ENCODE measurements around the gene LRGUK. TPM values are rescaled to one million over a fixed set of nuclear protein-coding genes. Genes with fewer than 3 reads are reported as not detected.

LRGUK gene
- total and polyA plus RNA-seq, 2 donors (not counting 1 experiment from before 2014, with no cell fraction given): 0.27 to 0.49 TPM

DNA sequence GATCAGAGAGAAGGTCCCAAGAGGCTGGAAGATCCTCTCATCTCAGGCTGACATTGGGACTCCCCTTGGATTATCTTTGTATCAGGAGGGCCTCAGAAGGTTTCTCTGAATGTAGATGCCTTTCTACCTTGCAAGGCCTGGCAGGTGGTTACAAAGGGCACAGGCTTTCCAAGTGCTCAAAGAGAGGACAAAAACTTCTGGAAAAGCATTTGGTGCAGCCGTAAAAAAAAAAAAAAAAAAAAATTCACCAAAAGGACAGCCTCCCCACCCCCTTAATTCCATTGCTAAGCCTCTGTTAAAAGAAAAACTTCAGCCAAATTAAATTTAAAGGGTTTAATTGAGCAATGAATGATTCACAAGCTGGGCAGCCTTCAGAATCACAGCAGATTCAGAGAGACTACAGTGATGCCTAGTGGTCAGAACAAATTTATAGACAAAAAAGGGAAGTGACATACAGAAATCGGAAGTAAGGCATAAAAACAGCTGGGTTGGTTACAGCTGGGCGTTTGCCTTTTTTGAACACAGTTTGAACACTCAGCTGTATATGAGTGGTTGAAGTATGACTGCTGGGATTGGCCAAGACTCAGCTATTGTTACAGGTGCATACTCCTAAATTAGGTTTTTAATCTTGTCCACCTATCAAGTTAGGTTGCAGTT, 42.5 kb upstream of the LRGUK start:
- no peaks in the 10 kb centered on the region for H3K27me3 ChIP-seq (replicated peaks in 1 of 4; ENCODE audit: control extremely low read depth in 1 of 4, control insufficient read depth in 3 of 4, insufficient read depth in 4 of 4, low read length in 3 of 4)
- Mint-ChIP-seq H3K4me1 (peaks cover 9% of the 10 kb centered on the region), H3K27ac (no peak overlapping the region), H3K27me3 (no peaks in the 10 kb centered on the region), H3K9me3 (ENCODE audit: insufficient read depth) (peaks cover 7% of the 10 kb centered on the region), H3K4me3 (no peak overlapping the region)
- 17% methylated on average over 1 of the region's 3 CpGs for WGBS (ENCODE audit: insufficient coverage)
- H3K79me2 ChIP-seq (ENCODE audit: control insufficient read depth, insufficient read depth, low read length): no peaks in the 10 kb centered on the region
- no peak overlapping the region for H2AFZ ChIP-seq (ENCODE audit: insufficient read depth, low read depth, low read length, poor library complexity, severe bottlenecking)
- no peak overlapping the region for H3K27ac ChIP-seq (ENCODE audit: low read length in 2 of 2)
- H3K9ac ChIP-seq (ENCODE audit: low read length): no peak overlapping the region
- H3K4me1 ChIP-seq (ENCODE audit: control insufficient read depth in 2 of 2, insufficient read depth in 2 of 2, low read length in 2 of 2): peaks cover 10 to 12% of the 10 kb centered on the region in 2 donors
- no peaks in the 10 kb centered on the region for H3K36me3 ChIP-seq (replicated peaks in 1 of 2; ENCODE audit: control extremely low read depth in 1 of 2, control insufficient read depth in 1 of 2, extremely low read depth in 1 of 2, insufficient read depth in 2 of 2, low read length in 1 of 2)
- POLR2A ChIA-PET: no interaction called here
- no peak overlapping the region for H3K4me3 ChIP-seq (ENCODE audit: control extremely low read depth in 1 of 5, extremely low read depth in 1 of 5, insufficient read depth in 1 of 5, low read depth in 2 of 5, low read length in 4 of 5)
- CTCF ChIA-PET: interaction anchor here (0.7 to 1.2 kb wide), 4 partner anchors 42 to 1622 kb away, joined by 3 to 7 read pairs (median 4); partner anchors contain the start of gene LRGUK
- peak; percentile 49 for DNase-seq
- H3K4me2 ChIP-seq (replicated peaks; ENCODE audit: low read depth, low read length, poor library complexity, severe bottlenecking): no peak overlapping the region
- TF ChIP-seq, protein P1, sequence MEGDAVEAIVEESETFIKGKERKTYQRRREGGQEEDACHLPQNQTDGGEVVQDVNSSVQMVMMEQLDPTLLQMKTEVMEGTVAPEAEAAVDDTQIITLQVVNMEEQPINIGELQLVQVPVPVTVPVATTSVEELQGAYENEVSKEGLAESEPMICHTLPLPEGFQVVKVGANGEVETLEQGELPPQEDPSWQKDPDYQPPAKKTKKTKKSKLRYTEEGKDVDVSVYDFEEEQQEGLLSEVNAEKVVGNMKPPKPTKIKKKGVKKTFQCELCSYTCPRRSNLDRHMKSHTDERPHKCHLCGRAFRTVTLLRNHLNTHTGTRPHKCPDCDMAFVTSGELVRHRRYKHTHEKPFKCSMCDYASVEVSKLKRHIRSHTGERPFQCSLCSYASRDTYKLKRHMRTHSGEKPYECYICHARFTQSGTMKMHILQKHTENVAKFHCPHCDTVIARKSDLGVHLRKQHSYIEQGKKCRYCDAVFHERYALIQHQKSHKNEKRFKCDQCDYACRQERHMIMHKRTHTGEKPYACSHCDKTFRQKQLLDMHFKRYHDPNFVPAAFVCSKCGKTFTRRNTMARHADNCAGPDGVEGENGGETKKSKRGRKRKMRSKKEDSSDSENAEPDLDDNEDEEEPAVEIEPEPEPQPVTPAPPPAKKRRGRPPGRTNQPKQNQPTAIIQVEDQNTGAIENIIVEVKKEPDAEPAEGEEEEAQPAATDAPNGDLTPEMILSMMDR (IDR thresholded peaks at IDR 0.05): no peak
- TF ChIP-seq EZH2 (IDR thresholded peaks at IDR 0.05; ENCODE audit: borderline replicate concordance, insufficient read depth, low read depth, low read length, poor library complexity, severe bottlenecking): no peak
- ATAC-seq (ENCODE audit: low read depth): peak; percentile 65
- no peaks in the 10 kb centered on the region for H4K20me1 ChIP-seq (ENCODE audit: control insufficient read depth, insufficient read depth, low read length, poor library complexity, severe bottlenecking)
- peaks cover 0 to 14% (median 3%) of the 10 kb centered on the region in 3 donors for H3K9me3 ChIP-seq (ENCODE audit: control extremely low read depth in 1 of 3, control insufficient read depth in 2 of 3, insufficient read depth in 1 of 3, low read length in 2 of 3)
- intact Hi-C loops (cut with micrococcal nuclease): loop anchor here (2.0 kb wide), 1 partner anchor 42 kb away; the partner anchor contains the start of gene LRGUK

DNA sequence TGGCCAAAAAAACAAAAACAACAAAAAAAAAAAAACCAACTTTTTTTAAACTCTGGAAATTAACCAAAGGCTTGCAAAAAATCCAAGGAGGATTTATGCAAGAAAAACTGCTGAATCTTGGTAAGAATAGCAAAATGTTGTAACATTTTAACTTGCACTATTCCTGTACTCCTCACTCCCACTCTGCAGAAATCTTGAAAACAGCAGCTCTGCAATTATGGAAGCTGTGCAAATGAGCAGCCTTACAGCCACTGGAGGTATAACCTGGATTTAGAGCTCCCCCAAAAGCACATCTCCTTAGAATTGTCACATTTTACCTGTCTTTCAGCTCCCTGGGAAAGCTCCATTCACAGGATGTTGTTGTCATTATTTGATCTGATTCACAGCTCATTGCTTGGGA, 41.8 kb upstream of the LRGUK start:
- H3K9ac ChIP-seq (ENCODE audit: low read length): no peak overlapping the region
- no peaks in the 10 kb centered on the region for H3K36me3 ChIP-seq (replicated peaks in 1 of 2; ENCODE audit: control extremely low read depth in 1 of 2, control insufficient read depth in 1 of 2, extremely low read depth in 1 of 2, insufficient read depth in 2 of 2, low read length in 1 of 2)
- H3K4me3 Mint-ChIP-seq: no peak overlapping the region
- intact Hi-C loops (cut with micrococcal nuclease): loop anchor here (2.0 kb wide), 1 partner anchor 41 kb away; the partner anchor contains the start of gene LRGUK
- H3K9me3 Mint-ChIP-seq (ENCODE audit: insufficient read depth): peaks cover 13% of the 10 kb centered on the region
- no peaks in the 10 kb centered on the region for H3K27me3 ChIP-seq (replicated peaks in 1 of 4; ENCODE audit: control extremely low read depth in 1 of 4, control insufficient read depth in 3 of 4, insufficient read depth in 4 of 4, low read length in 3 of 4)
- H3K9me3 ChIP-seq (ENCODE audit: control extremely low read depth in 1 of 3, control insufficient read depth in 2 of 3, insufficient read depth in 1 of 3, low read length in 2 of 3): peaks cover under 1 to 14% (median 3%) of the 10 kb centered on the region in 3 donors
- no peak overlapping the region for H3K27ac Mint-ChIP-seq
- peaks cover 10 to 12% of the 10 kb centered on the region in 2 donors for H3K4me1 ChIP-seq (ENCODE audit: control insufficient read depth in 2 of 2, insufficient read depth in 2 of 2, low read length in 2 of 2)
- DNase-seq (no peak), ATAC-seq (ENCODE audit: low read depth) (no peak)
- no peak for TF ChIP-seq EZH2 (IDR thresholded peaks at IDR 0.05; ENCODE audit: borderline replicate concordance, insufficient read depth, low read depth, low read length, poor library complexity, severe bottlenecking)
- TF ChIP-seq, protein P1 (IDR thresholded peaks at IDR 0.05): no peak
- ChIA-PET POLR2A (no interaction called here), CTCF (interaction anchor here (1.1 to 1.2 kb wide), 2 partner anchors 42 to 56 kb away, joined by 3 to 7 read pairs; partner anchors contain the start of gene LRGUK)
- no peak overlapping the region for H3K27ac ChIP-seq (ENCODE audit: low read length in 2 of 2)
- H3K4me3 ChIP-seq (ENCODE audit: control extremely low read depth in 1 of 5, extremely low read depth in 1 of 5, insufficient read depth in 1 of 5, low read depth in 2 of 5, low read length in 4 of 5): no peak overlapping the region
- no peak overlapping the region for H3K4me2 ChIP-seq (replicated peaks; ENCODE audit: low read depth, low read length, poor library complexity, severe bottlenecking)
- H4K20me1 ChIP-seq (ENCODE audit: control insufficient read depth, insufficient read depth, low read length, poor library complexity, severe bottlenecking): no peaks in the 10 kb centered on the region
- peaks cover 9% of the 10 kb centered on the region for H3K4me1 Mint-ChIP-seq
- peaks cover 4% of the 10 kb centered on the region for H3K27me3 Mint-ChIP-seq
- no peaks in the 10 kb centered on the region for H3K79me2 ChIP-seq (ENCODE audit: control insufficient read depth, insufficient read depth, low read length)
- H2AFZ ChIP-seq (ENCODE audit: insufficient read depth, low read depth, low read length, poor library complexity, severe bottlenecking): no peak overlapping the region
